A673 (cell line): ENCODE measurements around the gene MTF2. TPM values are rescaled to one million over a fixed set of nuclear protein-coding genes. Genes with fewer than 3 reads are reported as not detected.

Experiments
- BruUV-seq: library from RNA; stranded (reverse); fragments of 400-500 nt; replicated peaks from 2 replicates; lab custom pipeline; 2021; lab: Mats Ljungman, UMichigan
- CTCF ChIA-PET: fragments of 300-600 bp; sonication (Branson Sonifier 250); formaldehyde crosslinking; loops from one replicate; lab custom pipeline; 2022; ENCODE audit warnings: antibody characterized with exemption; lab: Charles Lee
- POLR2A ChIA-PET: fragments of 300-600 bp; sonication (Branson Sonifier 250); formaldehyde crosslinking; loops from one replicate; lab custom pipeline; 2022; ENCODE audit warnings: antibody characterized with exemption; ENCODE audit not compliant: low non-redundant PET; lab: Charles Lee
- DNase-seq: peaks from one replicate; pipeline ENCODE4 v3.0.0-alpha.2; 2015; ENCODE audit warnings: low spot score
- H3K27ac ChIP-seq: fragments of 200-600 bp; sonication (generic); 2 replicates; pipeline ENCODE4 v1.5.1; 2016; ENCODE audit warnings: mixed run types, low read depth, mild to moderate bottlenecking, mixed read lengths, antibody characterized with exemption, low read length; ENCODE audit not compliant: poor library complexity, severe bottlenecking
- H3K27me3 ChIP-seq: fragments of 200-600 bp; sonication (generic); replicated peaks from 2 replicates; pipeline ENCODE4 v1.6.1; 2017; ENCODE audit warnings: mixed run types, low read depth, mild to moderate bottlenecking, mixed read lengths, antibody characterized with exemption, low read length; ENCODE audit not compliant: insufficient read depth, poor library complexity
- H3K36me3 ChIP-seq: fragments of 200-600 bp; sonication (generic); 2 replicates; pipeline ENCODE4 v1.6.1; 2016; ENCODE audit warnings: mixed run types, mild to moderate bottlenecking, mixed read lengths, antibody characterized with exemption, low read length; ENCODE audit not compliant: insufficient read depth, poor library complexity, severe bottlenecking
- H3K4me1 ChIP-seq: fragments of 200-600 bp; sonication (generic); 2 replicates; pipeline ENCODE4 v1.6.1; 2017; ENCODE audit warnings: mixed run types, mild to moderate bottlenecking, mixed read lengths, antibody characterized with exemption, low read length; ENCODE audit not compliant: insufficient read depth, poor library complexity, severe bottlenecking
- H3K4me3 ChIP-seq: fragments of 200-600 bp; sonication (generic); 2 replicates; pipeline ENCODE4 v1.5.1; 2016; ENCODE audit warnings: low read depth, mixed run types, mild to moderate bottlenecking, mixed read lengths, low read length; ENCODE audit not compliant: poor library complexity, severe bottlenecking
- H3K9me3 ChIP-seq: fragments of 200-600 bp; sonication (generic); 2 replicates; pipeline ENCODE4 v1.6.1; 2016; ENCODE audit warnings: mixed run types, low read depth, mild to moderate bottlenecking, mixed read lengths, antibody characterized with exemption, low read length; ENCODE audit not compliant: poor library complexity, severe bottlenecking
- CTCF ChIP-seq: fragments of 300-800, 200-600 bp; sonication (generic); conservative IDR thresholded peaks from 2 replicates; pipeline ENCODE4 v1.5.1; 2017; ENCODE audit warnings: low read depth, mild to moderate bottlenecking, antibody characterized with exemption, low read length, moderate library complexity, mixed read lengths
- EZH2 ChIP-seq: fragments of 200-600 bp; sonication (generic); IDR thresholded peaks from 2 replicates; pipeline ENCODE4 v1.6.1; 2017; ENCODE audit warnings: borderline replicate concordance, low read depth, mild to moderate bottlenecking, mixed read lengths, antibody characterized with exemption, low read length; ENCODE audit not compliant: poor library complexity, severe bottlenecking
- intact Hi-C: fragments of 100-400 bp; cut with micrococcal nuclease; formaldehyde crosslinking; loops from one replicate; pipeline ENCODE4 v1.10.0; 2022; ENCODE audit not compliant: unreplicated experiment
- total RNA-seq: library from RNA; stranded (reverse); gene quantifications from 2 replicates; pipeline ENCODE4 v1.2.3, GENCODE V29; 2021

MTF2 gene
- total RNA-seq, 1 experiment from 2014 or later: 68.5 TPM

GRCh38 chr1:93076268-93076667, 2.8 kb upstream of the MTF2 start:
- CTCF ChIA-PET: no interaction called here
- no peaks in the 10 kb centered on the region for H3K27me3 ChIP-seq
- BruUV-seq: no TSS peak
- no peak for DNase-seq
- no peak overlapping the region for H3K27ac ChIP-seq
- POLR2A ChIA-PET: no interaction called here
- no peaks in the 10 kb centered on the region for H3K36me3 ChIP-seq
- H3K9me3 ChIP-seq: no peaks in the 10 kb centered on the region
- intact Hi-C loops: no loop called here
- TF ChIP-seq EZH2 (no peak), CTCF (no peak)
- H3K4me1 ChIP-seq: peaks cover 9% of the 10 kb centered on the region
- no peak overlapping the region for H3K4me3 ChIP-seq

DNA sequence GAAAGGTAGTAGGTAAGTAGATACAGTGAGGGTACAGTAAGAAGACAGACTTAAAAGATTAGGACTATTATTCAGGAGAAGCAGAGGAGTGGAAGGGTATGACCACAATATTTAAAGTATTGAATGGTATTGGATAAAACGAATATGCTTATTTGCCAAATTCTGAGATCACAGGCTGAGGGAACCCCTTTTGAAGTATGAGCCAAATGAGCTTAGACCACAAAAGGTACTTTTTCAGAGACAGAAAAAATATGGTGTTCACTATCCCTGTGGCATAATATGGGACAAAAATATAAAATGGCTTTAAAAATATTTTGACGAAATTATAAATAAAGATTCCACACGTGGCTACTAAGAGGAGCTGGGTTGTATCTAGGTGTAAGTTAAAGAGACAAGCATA, 880 bp upstream of the MTF2 start:
- POLR2A ChIA-PET: interaction anchor here (0.7 to 0.8 kb wide), 2 partner anchors 117 to 221 kb away, joined by 3 to 5 read pairs; partner anchors contain the start of gene DIPK1A
- Histone ChIP-seq H3K4me1 (peaks cover 19% of the 10 kb centered on the region), H3K4me3 (peak overlapping the region; percentile 99), H3K27ac (peak overlapping the region; percentile 97), H3K36me3 (peaks cover 8% of the 10 kb centered on the region), H3K27me3 (no peaks in the 10 kb centered on the region), H3K9me3 (no peaks in the 10 kb centered on the region)
- intact Hi-C loops: loop anchor here (2.0 kb wide), 1 partner anchor 63 kb away; no protein-coding TSS in a partner anchor
- DNase-seq: no peak
- BruUV-seq: no TSS peak
- CTCF ChIA-PET: interaction anchor here (0.7 kb wide), 1 partner anchor 18 kb away, joined by 3 read pairs; no protein-coding TSS in a partner anchor
- TF ChIP-seq CTCF (no peak), EZH2 (no peak)

DNA sequence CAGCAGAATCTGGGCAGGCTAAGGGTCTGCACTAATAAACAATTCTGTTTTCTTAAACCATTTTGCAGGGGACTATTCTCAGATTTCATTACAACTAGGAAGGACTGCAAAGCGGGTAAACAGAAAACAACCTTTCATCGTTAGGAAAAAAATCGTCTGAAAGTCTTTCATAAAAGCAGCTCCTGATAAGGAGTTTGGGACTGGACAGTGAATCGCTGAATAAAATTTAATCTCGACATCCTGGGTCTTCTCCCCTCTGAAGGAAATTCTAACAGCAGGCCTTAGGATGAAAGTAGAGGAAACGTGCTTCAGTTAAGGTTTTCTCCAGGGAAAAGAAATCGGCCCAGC, 471 bp upstream of the MTF2 start:
- Histone ChIP-seq H3K4me1 (peaks cover 19% of the 10 kb centered on the region), H3K36me3 (peaks cover 12% of the 10 kb centered on the region), H3K27ac (peak overlapping the region; percentile 97), H3K4me3 (peak overlapping the region; percentile 99), H3K9me3 (peaks cover 2% of the 10 kb centered on the region), H3K27me3 (no peaks in the 10 kb centered on the region)
- no peak for DNase-seq
- TF ChIP-seq CTCF: no peak
- no peak for TF ChIP-seq EZH2
- BruUV-seq: TSS peak; percentile 97
- POLR2A ChIA-PET: interaction anchor here (0.5 to 0.8 kb wide), 3 partner anchors 102 to 220 kb away, joined by 3 to 5 read pairs (median 4); partner anchors contain the start of gene DIPK1A
- intact Hi-C loops: loop anchor here (2.0 kb wide), 1 partner anchor 64 kb away; no protein-coding TSS in a partner anchor
- CTCF ChIA-PET: no interaction called here
